ENCODE results near the gene R3HDM4. TPM values are rescaled to one million over a fixed set of nuclear protein-coding genes. Genes with fewer than 3 reads are reported as not detected.

R3HDM4 gene
- total and polyA plus RNA-seq, 4 donors = 31.6 to 139 (median 77.7) TPM

DNA sequence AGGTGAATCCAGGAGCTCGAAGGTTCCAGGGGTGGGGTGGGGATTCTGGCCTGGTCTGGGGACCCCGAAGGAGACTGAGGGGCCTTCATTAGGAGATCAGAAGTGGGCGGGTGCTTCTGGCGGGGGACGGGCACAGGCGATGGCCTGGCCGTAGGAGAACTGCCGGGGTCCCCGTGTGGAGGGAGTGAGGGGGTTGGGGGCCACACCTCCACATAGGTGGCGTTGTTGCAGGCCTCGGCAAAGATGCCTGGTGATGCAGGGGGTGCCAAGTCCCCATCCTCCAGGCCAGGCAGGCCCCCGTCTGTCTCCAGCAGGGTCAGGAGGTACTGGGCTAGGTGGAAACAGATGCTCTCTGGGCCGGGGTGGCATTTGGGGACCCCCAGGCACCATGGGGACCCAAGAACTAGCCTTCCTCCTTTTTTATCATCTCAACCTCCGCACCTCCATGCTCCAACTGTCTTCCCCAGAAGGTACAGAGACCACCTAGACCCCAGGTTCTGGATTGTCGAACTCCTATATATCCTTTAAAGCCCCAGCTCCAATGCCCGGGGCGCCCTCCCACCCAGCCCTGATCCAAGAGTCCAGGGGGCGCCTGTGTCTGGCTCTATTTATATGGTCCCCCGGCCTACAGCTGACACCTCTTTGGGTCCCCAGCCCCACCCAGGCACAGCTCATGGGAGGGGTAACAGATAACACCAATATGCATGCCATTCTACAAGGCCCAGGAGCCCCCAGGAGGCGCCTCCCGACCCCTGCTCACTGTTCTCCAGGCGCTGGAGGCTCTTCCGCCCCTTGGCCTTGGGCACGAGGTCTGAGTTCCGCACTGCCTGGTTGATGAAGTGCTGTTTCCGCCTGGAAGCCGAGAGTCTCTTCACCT lies 11.6 kb downstream of the R3HDM4 start:
- H3K4me1 ChIP-seq (ENCODE audit: control insufficient read depth in 5 of 5, insufficient read depth in 5 of 5, low read length in 5 of 5) = peaks cover 0 to 5% (median 0%) of the 10 kb centered on the region in 5 donors
- no peak overlapping the region for H3K27ac ChIP-seq (ENCODE audit: low read depth in 1 of 2, low read length in 1 of 2)
- TF ChIP-seq, protein P1, sequence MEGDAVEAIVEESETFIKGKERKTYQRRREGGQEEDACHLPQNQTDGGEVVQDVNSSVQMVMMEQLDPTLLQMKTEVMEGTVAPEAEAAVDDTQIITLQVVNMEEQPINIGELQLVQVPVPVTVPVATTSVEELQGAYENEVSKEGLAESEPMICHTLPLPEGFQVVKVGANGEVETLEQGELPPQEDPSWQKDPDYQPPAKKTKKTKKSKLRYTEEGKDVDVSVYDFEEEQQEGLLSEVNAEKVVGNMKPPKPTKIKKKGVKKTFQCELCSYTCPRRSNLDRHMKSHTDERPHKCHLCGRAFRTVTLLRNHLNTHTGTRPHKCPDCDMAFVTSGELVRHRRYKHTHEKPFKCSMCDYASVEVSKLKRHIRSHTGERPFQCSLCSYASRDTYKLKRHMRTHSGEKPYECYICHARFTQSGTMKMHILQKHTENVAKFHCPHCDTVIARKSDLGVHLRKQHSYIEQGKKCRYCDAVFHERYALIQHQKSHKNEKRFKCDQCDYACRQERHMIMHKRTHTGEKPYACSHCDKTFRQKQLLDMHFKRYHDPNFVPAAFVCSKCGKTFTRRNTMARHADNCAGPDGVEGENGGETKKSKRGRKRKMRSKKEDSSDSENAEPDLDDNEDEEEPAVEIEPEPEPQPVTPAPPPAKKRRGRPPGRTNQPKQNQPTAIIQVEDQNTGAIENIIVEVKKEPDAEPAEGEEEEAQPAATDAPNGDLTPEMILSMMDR (IDR thresholded peaks at IDR 0.05; ENCODE audit: control extremely low read depth, extremely low read depth) = no peak
- H3K9me3 ChIP-seq (ENCODE audit: control insufficient read depth in 4 of 4, insufficient read depth in 3 of 4, low read length in 3 of 4) = no peaks in the 10 kb centered on the region
- no peak overlapping the region for H3K9ac ChIP-seq (ENCODE audit: insufficient read depth in 1 of 2, low read length in 2 of 2)
- H3K4me3 ChIP-seq = no peak overlapping the region
- H3K27me3 ChIP-seq (ENCODE audit: control insufficient read depth in 3 of 3, insufficient read depth in 3 of 3, low read length in 2 of 3) = no peaks in the 10 kb centered on the region
- no peak for DNase-seq
- WGBS, 2 donors = 94 to 95% methylated on average over 27 of the region's 27 CpGs
- peaks cover 0 to 33% (median 3%) of the 10 kb centered on the region in 4 donors for H3K36me3 ChIP-seq (ENCODE audit: control insufficient read depth in 4 of 4, insufficient read depth in 4 of 4, low read length in 4 of 4)
- no peak for ATAC-seq (ENCODE audit: insufficient read depth, low FRiP score)

DNA sequence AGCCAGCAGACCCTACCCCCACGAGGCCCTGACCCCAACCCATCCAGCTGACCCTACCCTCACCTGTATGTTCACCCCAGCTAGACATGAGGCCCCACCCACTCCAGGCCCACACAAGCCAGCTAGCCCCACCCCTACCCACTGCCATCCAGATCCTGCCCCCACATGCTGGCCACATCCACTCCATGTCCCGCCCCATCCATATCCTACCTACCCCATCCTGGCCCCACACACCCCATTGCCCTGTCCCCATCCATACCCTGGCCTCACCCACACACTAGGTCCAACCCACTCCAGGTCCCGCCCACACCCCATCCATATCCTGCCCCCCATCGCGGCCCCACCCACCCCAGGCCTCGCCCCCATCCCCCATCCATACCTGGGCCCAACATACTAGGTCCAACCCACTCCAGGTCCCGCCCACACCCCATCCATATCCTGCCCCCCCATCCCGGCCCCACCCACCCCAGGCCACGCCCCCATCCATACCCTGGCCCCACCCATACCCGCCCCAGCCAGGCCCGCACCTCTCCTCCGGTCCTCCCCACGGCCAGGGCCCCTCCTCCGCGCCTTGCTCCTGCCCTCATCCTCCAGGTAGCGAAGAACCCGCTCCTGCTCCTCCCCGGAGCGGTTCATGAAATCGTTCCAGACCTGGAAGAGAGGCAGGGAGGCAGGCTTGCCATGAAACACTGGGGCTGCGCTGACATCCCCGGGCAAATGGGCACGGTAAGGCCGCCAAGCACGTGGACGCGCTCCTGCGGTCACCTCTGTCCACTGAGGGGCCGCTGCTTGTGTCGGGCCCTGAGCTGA lies 12.5 kb downstream of the R3HDM4 start:
- H3K36me3 ChIP-seq (ENCODE audit: control insufficient read depth in 4 of 4, insufficient read depth in 4 of 4, low read length in 4 of 4) = peaks cover 0 to 33% (median 3%) of the 10 kb centered on the region in 4 donors
- TF ChIP-seq, protein P1 (IDR thresholded peaks at IDR 0.05; ENCODE audit: control extremely low read depth, extremely low read depth) = no peak
- no peak overlapping the region for H3K4me3 ChIP-seq
- no peaks in the 10 kb centered on the region for H3K27me3 ChIP-seq (ENCODE audit: control insufficient read depth in 3 of 3, insufficient read depth in 3 of 3, low read length in 2 of 3)
- DNase-seq (no peak), ATAC-seq (ENCODE audit: insufficient read depth, low FRiP score) (no peak)
- 84 to 87% methylated on average over 30 of the region's 30 CpGs for WGBS, 2 donors
- H3K9me3 ChIP-seq (ENCODE audit: control insufficient read depth in 4 of 4, insufficient read depth in 3 of 4, low read length in 3 of 4) = no peaks in the 10 kb centered on the region
- H3K27ac ChIP-seq (ENCODE audit: low read depth in 1 of 2, low read length in 1 of 2) = no peak overlapping the region
- H3K4me1 ChIP-seq (ENCODE audit: control insufficient read depth in 5 of 5, insufficient read depth in 5 of 5, low read length in 5 of 5) = peaks cover 0 to 5% (median 0%) of the 10 kb centered on the region in 5 donors
- H3K9ac ChIP-seq (ENCODE audit: insufficient read depth in 1 of 2, low read length in 2 of 2) = no peak overlapping the region

DNA sequence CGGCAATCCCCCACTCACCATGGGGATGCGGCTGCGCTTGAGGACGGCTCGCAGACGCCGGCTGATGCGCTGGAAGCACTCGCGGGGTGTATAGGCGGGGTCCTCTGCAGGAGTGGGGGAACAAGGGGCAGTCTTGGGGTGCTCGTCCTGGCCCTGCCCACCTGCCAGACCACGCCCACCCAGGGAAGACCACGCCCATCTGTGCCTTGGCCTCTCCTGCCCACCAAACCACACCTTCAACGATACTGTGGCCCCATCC lies 13.0 kb downstream of the R3HDM4 start:
- ATAC-seq (ENCODE audit: insufficient read depth, low FRiP score) (no peak), DNase-seq (no peak)
- Histone ChIP-seq H3K4me3 (no peak overlapping the region), H3K27ac (ENCODE audit: low read depth in 1 of 2, low read length in 1 of 2) (no peak overlapping the region), H3K9me3 (ENCODE audit: control insufficient read depth in 4 of 4, insufficient read depth in 3 of 4, low read length in 3 of 4) (no peaks in the 10 kb centered on the region), H3K4me1 (ENCODE audit: control insufficient read depth in 5 of 5, insufficient read depth in 5 of 5, low read length in 5 of 5) (peaks cover 0 to 5% (median 0%) of the 10 kb centered on the region in 5 donors), H3K9ac (ENCODE audit: insufficient read depth in 1 of 2, low read length in 2 of 2) (no peak overlapping the region), H3K36me3 (ENCODE audit: control insufficient read depth in 4 of 4, insufficient read depth in 4 of 4, low read length in 4 of 4) (peaks cover 0 to 33% (median 3%) of the 10 kb centered on the region in 4 donors), H3K27me3 (ENCODE audit: control insufficient read depth in 3 of 3, insufficient read depth in 3 of 3, low read length in 2 of 3) (no peaks in the 10 kb centered on the region)
- 92 to 96% methylated on average over 13 to 15 of the region's 15 CpGs for WGBS, 2 donors
- TF ChIP-seq, protein P1 (IDR thresholded peaks at IDR 0.05; ENCODE audit: control extremely low read depth, extremely low read depth) = no peak
